HepG2 (cell line): ENCODE measurements around the gene PLEKHA8. TPM values are rescaled to one million over a fixed set of nuclear protein-coding genes. Genes with fewer than 3 reads are reported as not detected.
A peak's percentile ranks its signal among the peaks of the same experiment; 100 is the strongest.

Experiments
- ATF5 ChIP-seq: sonication (generic); formaldehyde crosslinking; IDR thresholded peaks from 2 replicates; pipeline ENCODE4 v1.4.0; 2020; ENCODE audit warnings: mild to moderate bottlenecking, low read depth, missing genetic modification reagents
- CENPBD1 ChIP-seq: sonication (generic); formaldehyde crosslinking; IDR thresholded peaks from 2 replicates; pipeline ENCODE4 v1.8.0; 2022; ENCODE audit warnings: missing genetic modification reagents, low read depth, mild to moderate bottlenecking, borderline replicate concordance
- ELF3 ChIP-seq: IDR thresholded peaks from 2 replicates; pipeline ENCODE4 v1.6.1; 2016; ENCODE audit warnings: missing genetic modification reagents, missing compliant biosample characterization
- FOXA1 ChIP-seq, 2 experiments: fragments of 450-650 bp in 1 of 2; sonication (generic) in 1 of 2; formaldehyde crosslinking in 1 of 2; IDR thresholded peaks; 2 replicates each; pipeline versions ENCODE4 v1.4.0 to v1.6.1; 2016 to 2020; ENCODE audit warnings: missing genetic modification reagents in 1 of 2
- GATA4 ChIP-seq: sonication (generic); IDR thresholded peaks from 2 replicates; pipeline ENCODE4 v1.6.1; 2016; ENCODE audit warnings: antibody characterized with exemption, low read depth, borderline replicate concordance
- HDAC2 ChIP-seq: sonication (generic); formaldehyde crosslinking; IDR thresholded peaks from 2 replicates; pipeline ENCODE4 v1.4.0; 2020; ENCODE audit warnings: missing genetic modification reagents
- HIVEP1 ChIP-seq: sonication (generic); formaldehyde crosslinking; IDR thresholded peaks from 2 replicates; pipeline ENCODE4 v1.4.0; 2020; ENCODE audit warnings: mild to moderate bottlenecking, missing genetic modification reagents
- JUND ChIP-seq: sonication (generic); formaldehyde crosslinking; IDR thresholded peaks from 2 replicates; pipeline ENCODE4 v1.8.0; 2022; ENCODE audit warnings: mild to moderate bottlenecking, missing genetic modification reagents
- NAIF1 ChIP-seq: sonication (generic); formaldehyde crosslinking; IDR thresholded peaks from 2 replicates; pipeline ENCODE4 v1.5.0; 2020; ENCODE audit warnings: mild to moderate bottlenecking, missing genetic modification reagents, borderline replicate concordance
- NR1H2 ChIP-seq: sonication (generic); formaldehyde crosslinking; IDR thresholded peaks from 2 replicates; pipeline ENCODE4 v1.8.1; 2022; ENCODE audit warnings: low read depth, missing genetic modification reagents, borderline replicate concordance
- NR3C1 ChIP-seq: sonication (generic); formaldehyde crosslinking; IDR thresholded peaks from 2 replicates; pipeline ENCODE4 v1.4.0; 2020; ENCODE audit warnings: missing genetic modification reagents
- PITX1 ChIP-seq: sonication (generic); formaldehyde crosslinking; IDR thresholded peaks from 2 replicates; pipeline ENCODE4 v1.5.1; 2020; ENCODE audit warnings: mild to moderate bottlenecking, missing genetic modification reagents
- POGZ ChIP-seq: sonication (generic); formaldehyde crosslinking; IDR thresholded peaks from 2 replicates; pipeline ENCODE4 v1.4.0; 2020; ENCODE audit warnings: mild to moderate bottlenecking, missing genetic modification reagents
- SALL1 ChIP-seq: sonication (generic); formaldehyde crosslinking; IDR thresholded peaks from 2 replicates; pipeline ENCODE4 v1.8.0; 2022; ENCODE audit warnings: mild to moderate bottlenecking, missing genetic modification reagents
- SKI ChIP-seq: fragments of 450-650 bp; IDR thresholded peaks from one replicate; pipeline ENCODE4 v1.6.1; 2018; ENCODE audit warnings: mild to moderate bottlenecking; ENCODE audit not compliant: partially characterized antibody
- TBX3 ChIP-seq: fragments of 450-650 bp; IDR thresholded peaks from 2 replicates; pipeline ENCODE4 v1.6.1; 2017; ENCODE audit warnings: antibody characterized with exemption, mild to moderate bottlenecking, inconsistent platforms, borderline replicate concordance
- ZNF10 ChIP-seq: sonication (generic); formaldehyde crosslinking; IDR thresholded peaks from 2 replicates; pipeline ENCODE4 v1.4.0; 2020; ENCODE audit warnings: mild to moderate bottlenecking, low read depth, missing genetic modification reagents, borderline replicate concordance
- ZNF234 ChIP-seq: sonication (generic); formaldehyde crosslinking; conservative IDR thresholded peaks from 2 replicates; pipeline ENCODE4 v1.5.1; 2020; ENCODE audit warnings: mild to moderate bottlenecking, missing genetic modification reagents
- ZNF274 ChIP-seq: sonication (generic); formaldehyde crosslinking; IDR thresholded peaks from 2 replicates; pipeline ENCODE4 v1.5.1; 2020; ENCODE audit warnings: mild to moderate bottlenecking, missing genetic modification reagents
- ZNF3 ChIP-seq: IDR thresholded peaks from 2 replicates; pipeline ENCODE4 v1.7.0; 2017; ENCODE audit warnings: inconsistent platforms
- ZNF383 ChIP-seq: sonication (generic); formaldehyde crosslinking; IDR thresholded peaks from 2 replicates; pipeline ENCODE4 v1.4.0; 2020; ENCODE audit warnings: missing genetic modification reagents, mild to moderate bottlenecking, borderline replicate concordance
- ZNF546 ChIP-seq: sonication (generic); formaldehyde crosslinking; conservative IDR thresholded peaks from 2 replicates; pipeline ENCODE4 v1.8.1; 2023; ENCODE audit warnings: mild to moderate bottlenecking, missing genetic modification reagents
- ZNF619 ChIP-seq: sonication (generic); formaldehyde crosslinking; IDR thresholded peaks from 2 replicates; pipeline ENCODE4 v1.4.0; 2020; ENCODE audit warnings: mild to moderate bottlenecking, missing genetic modification reagents
- ZNF773 ChIP-seq: sonication (generic); formaldehyde crosslinking; IDR thresholded peaks from 2 replicates; pipeline ENCODE4 v1.4.0; 2020; ENCODE audit warnings: missing genetic modification reagents, borderline replicate concordance
- ZNF792 ChIP-seq: IDR thresholded peaks from 2 replicates; pipeline ENCODE4 v1.6.1; 2016
- ZNF83 ChIP-seq: sonication (generic); formaldehyde crosslinking; IDR thresholded peaks from 2 replicates; pipeline ENCODE4 v1.4.0; 2020; ENCODE audit warnings: missing genetic modification reagents, mild to moderate bottlenecking, borderline replicate concordance
- ZSCAN31 ChIP-seq: sonication (generic); formaldehyde crosslinking; IDR thresholded peaks from 2 replicates; pipeline ENCODE4 v1.5.0; 2020; ENCODE audit warnings: low read depth, mild to moderate bottlenecking, missing genetic modification reagents
- polyA plus RNA-seq, 8 experiments: library from polyadenylated mRNA; depleted of rRNA in 3 of 8; stranded (reverse) in 7 of 8; unstranded in 1 of 8; fragments of >200 nt; fragmentation: Illumina TruSeq in 4 of 8; extraction: Trizol in 4 of 8; gene quantifications; 2 replicates each; pipeline versions ENCODE4 v1.2.1 to v1.2.3, GENCODE V29; 2011 to 2016; ENCODE audit warnings: low read depth in 4 of 8, missing spikeins in 1 of 8, mixed read lengths in 1 of 8; ENCODE audit not compliant: insufficient read depth in 1 of 8
- total RNA-seq, 5 experiments: library from RNA; depleted of rRNA; stranded (reverse); fragments of >200 nt; fragmentation: Illumina TruSeq; extraction: Trizol; gene quantifications; 2 replicates each; pipeline ENCODE4 v1.2.3, GENCODE V29; 2016; ENCODE audit warnings: low read depth in 1 of 5
- TF ChIP-seq, protein P1 (sequence below): sonication (generic); formaldehyde crosslinking; conservative IDR thresholded peaks from 2 replicates; pipeline ENCODE4 v1.4.0; 2020; ENCODE audit warnings: missing genetic modification reagents

Gene PLEKHA8
- total and polyA plus RNA-seq, 2 of the 13 experiments (the other 11 are each of a cell fraction or from before 2014, with no cell fraction given) = 12.5 to 26.4 TPM

DNA sequence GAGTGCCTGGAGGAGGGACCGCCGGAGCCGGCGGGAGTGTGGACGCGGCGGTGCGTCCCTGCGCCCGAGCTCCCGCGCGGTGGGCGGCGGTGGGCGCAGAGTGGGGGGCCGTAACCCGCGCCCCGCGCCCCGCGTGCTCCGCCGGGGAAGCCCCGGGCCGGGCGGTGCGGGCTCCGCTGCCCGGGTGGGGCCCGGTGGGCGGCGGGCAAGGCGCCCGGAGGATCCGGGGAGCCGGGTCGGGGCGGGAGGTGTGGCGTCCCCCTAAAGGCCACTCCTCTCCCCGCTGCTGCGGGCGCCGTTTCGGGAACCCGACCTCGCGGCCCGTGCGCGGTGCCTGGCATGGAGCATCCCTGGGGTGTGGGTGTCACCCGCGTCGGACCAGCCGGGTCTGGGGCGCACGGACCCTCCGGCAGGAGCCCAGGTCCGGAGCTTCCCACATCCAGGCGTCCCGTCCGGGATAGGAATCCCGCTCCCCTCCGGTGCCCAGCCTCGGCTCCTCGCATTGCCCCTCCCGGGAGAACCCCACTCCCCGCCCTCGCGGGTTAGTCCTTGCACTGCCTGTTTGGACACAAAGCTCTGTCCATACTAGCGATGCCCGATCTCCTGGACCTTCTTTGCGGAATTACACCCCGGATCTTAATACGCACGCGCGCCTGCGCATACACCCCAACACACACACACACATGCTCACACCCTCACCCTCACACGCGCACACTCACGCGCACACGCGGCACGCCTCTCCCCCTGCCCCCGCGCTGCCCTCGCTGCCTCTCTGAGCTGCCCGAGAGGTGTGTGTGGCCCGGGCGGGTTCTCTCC, 107.3 kb downstream of the PLEKHA8 start (continued):
- TF ChIP-seq, protein P1, sequence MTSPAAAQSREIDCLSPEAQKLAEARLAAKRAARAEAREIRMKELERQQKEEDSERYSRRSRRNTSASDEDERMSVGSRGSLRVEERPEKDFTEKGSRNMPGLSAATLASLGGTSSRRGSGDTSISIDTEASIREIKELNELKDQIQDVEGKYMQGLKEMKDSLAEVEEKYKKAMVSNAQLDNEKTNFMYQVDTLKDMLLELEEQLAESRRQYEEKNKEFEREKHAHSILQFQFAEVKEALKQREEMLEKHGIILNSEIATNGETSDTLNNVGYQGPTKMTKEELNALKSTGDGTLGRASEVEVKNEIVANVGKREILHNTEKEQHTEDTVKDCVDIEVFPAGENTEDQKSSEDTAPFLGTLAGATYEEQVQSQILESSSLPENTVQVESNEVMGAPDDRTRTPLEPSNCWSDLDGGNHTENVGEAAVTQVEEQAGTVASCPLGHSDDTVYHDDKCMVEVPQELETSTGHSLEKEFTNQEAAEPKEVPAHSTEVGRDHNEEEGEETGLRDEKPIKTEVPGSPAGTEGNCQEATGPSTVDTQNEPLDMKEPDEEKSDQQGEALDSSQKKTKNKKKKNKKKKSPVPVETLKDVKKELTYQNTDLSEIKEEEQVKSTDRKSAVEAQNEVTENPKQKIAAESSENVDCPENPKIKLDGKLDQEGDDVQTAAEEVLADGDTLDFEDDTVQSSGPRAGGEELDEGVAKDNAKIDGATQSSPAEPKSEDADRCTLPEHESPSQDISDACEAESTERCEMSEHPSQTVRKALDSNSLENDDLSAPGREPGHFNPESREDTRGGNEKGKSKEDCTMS (CRISPR knock-in tag) = no peak
- TF ChIP-seq FOXA1 (IDR thresholded peaks at IDR 0.05) = no peak
- no peak for TF ChIP-seq FOXA1 (CRISPR knock-in tag; IDR thresholded peaks at IDR 0.05)
- no peak for TF ChIP-seq ZNF3
- peak; percentile 1 for TF ChIP-seq SKI
- TF ChIP-seq GATA4 = no peak
- no peak for TF ChIP-seq ZNF773 (CRISPR knock-in tag)
- TF ChIP-seq ZNF546 (CRISPR knock-in tag) = no peak
- TF ChIP-seq ATF5 (CRISPR knock-in tag) = no peak
- TF ChIP-seq ZNF83 (CRISPR knock-in tag) = no peak
- TF ChIP-seq CENPBD1 (CRISPR knock-in tag) = no peak
- no peak for TF ChIP-seq HDAC2 (CRISPR knock-in tag)
- TF ChIP-seq ZNF10 (CRISPR knock-in tag) = no peak
- TF ChIP-seq ZNF234 = no peak
- no peak for TF ChIP-seq PITX1 (CRISPR knock-in tag)
- TF ChIP-seq HIVEP1 (CRISPR knock-in tag) = no peak
- peak; percentile 29; the same call in 1 of the 2 replicates for TF ChIP-seq ZNF619 (CRISPR knock-in tag)
- no peak for TF ChIP-seq POGZ
- no peak for TF ChIP-seq TBX3
- peak; percentile 60; the same call in 1 of the 2 replicates for TF ChIP-seq ZNF274 (CRISPR knock-in tag)
- TF ChIP-seq NR3C1 (CRISPR knock-in tag) = no peak
- no peak for TF ChIP-seq ZNF792 (CRISPR knock-in tag)
- no peak for TF ChIP-seq ZSCAN31 (CRISPR knock-in tag)
- no peak for TF ChIP-seq ZNF383 (CRISPR knock-in tag)
- no peak for TF ChIP-seq NAIF1
- TF ChIP-seq ELF3 (CRISPR knock-in tag) = no peak
- no peak for TF ChIP-seq NR1H2 (CRISPR knock-in tag)
- TF ChIP-seq SALL1 (CRISPR knock-in tag) = peak; percentile 62; the same call in 1 of the 2 replicates
- TF ChIP-seq JUND (CRISPR knock-in tag) = no peak
